Uterus (tissue), 4 donors: ENCODE data around the gene ASIC4. TPM values are rescaled to one million over a fixed set of nuclear protein-coding genes. Genes with fewer than 3 reads are reported as not detected.

ENCODE experiments used
- DNase-seq, 2 donors: peaks; one replicate each; pipeline ENCODE4 v3.0.0-alpha.2; 2019 to 2020
- H3K27ac ChIP-seq, 2 donors: fragments of 200-600 bp; sonication (generic); 1 replicate in 1 of 2; 2 replicates in 1 of 2; pipeline ENCODE4 v1.5.1; 2016 to 2018
- H3K27me3 ChIP-seq, 2 donors: fragments of 200-600 bp; sonication (generic); one replicate each; pipeline ENCODE4 v1.5.1; 2018 to 2019; ENCODE audit warnings: control low read depth in 1 of 2
- H3K36me3 ChIP-seq, 2 donors: fragments of 200-600 bp; sonication (generic); one replicate each; pipeline ENCODE4 v1.5.1; 2019; ENCODE audit warnings: control low read depth in 1 of 2
- H3K4me1 ChIP-seq, 2 donors: fragments of 200-600 bp; sonication (generic); one replicate each; pipeline ENCODE4 v1.5.1; 2018 to 2019; ENCODE audit warnings: control low read depth in 1 of 2
- H3K4me3 ChIP-seq, 2 donors: fragments of 200-600 bp; sonication (generic); 1 replicate in 1 of 2; 2 replicates in 1 of 2; pipeline ENCODE4 v1.5.1; 2018 to 2019; ENCODE audit warnings: mild to moderate bottlenecking in 1 of 2
- H3K9me3 ChIP-seq, 2 donors: fragments of 200-600 bp; sonication (generic); one replicate each; pipeline ENCODE4 v1.5.1; 2019; ENCODE audit warnings: control low read depth in 1 of 2
- CTCF ChIP-seq, 4 experiments: fragments of 200-600 bp in 2 of 4; fragments of 450-650 bp in 2 of 4; sonication (generic) in 2 of 4; IDR thresholded peaks; one replicate each; pipeline ENCODE4 v1.5.1; 2016 to 2019; ENCODE audit warnings: antibody characterized with exemption in 4 of 4, mild to moderate bottlenecking in 2 of 4, moderate library complexity in 1 of 4
- POLR2A ChIP-seq, 2 donors: fragments of 450-650 bp; IDR thresholded peaks; one replicate each; pipeline ENCODE4 v1.6.1; 2016; ENCODE audit warnings: antibody characterized with exemption in 2 of 2, mild to moderate bottlenecking in 1 of 2, moderate library complexity in 1 of 2
- intact Hi-C: fragments of 100-400 bp; cut with DNase I; formaldehyde crosslinking; loops from one replicate; pipeline ENCODE4 v1.15.1; 2023; ENCODE audit warnings: low total_unique reads
- total RNA-seq, 4 donors: library from RNA; depleted of rRNA in 3 of 4; stranded (reverse); fragments of >200 nt in 3 of 4; gene quantifications; one replicate each; pipeline versions ENCODE4 v1.1.0 to v1.2.4, GENCODE V29; 2014 to 2023
- donor health status: DM: yes; HTN: yes; CAD: no.

Gene ASIC4
- total RNA-seq, 4 donors from 2014 or later = 0.21 to 0.30 TPM; not detected in 2

GRCh38 chr2:219536425-219536824 lies 22.1 kb downstream of the ASIC4 start:
- Histone ChIP-seq H3K4me3 (no peak overlapping the region), H3K9me3 (no peaks in the 10 kb centered on the region), H3K36me3 (no peaks in the 10 kb centered on the region), H3K27ac (no peak overlapping the region), H3K27me3 (no peaks in the 10 kb centered on the region), H3K4me1 (peaks cover 0 to under 1% of the 10 kb centered on the region in 2 donors)
- TF ChIP-seq POLR2A (IDR thresholded peaks at IDR 0.05) = no peak
- no peak for TF ChIP-seq CTCF (IDR thresholded peaks at IDR 0.05)
- intact Hi-C loops = no loop called here
- DNase-seq = no peak

- no peak for DNase-seq
- no peaks in the 10 kb centered on the region for H3K27me3 ChIP-seq
- no peaks in the 10 kb centered on the region for H3K9me3 ChIP-seq
- peaks cover 0 to 5% of the 10 kb centered on the region in 2 donors for H3K4me1 ChIP-seq
- TF ChIP-seq CTCF (IDR thresholded peaks at IDR 0.05) = no peak
- no peak for TF ChIP-seq POLR2A (IDR thresholded peaks at IDR 0.05)
- no peak overlapping the region for H3K27ac ChIP-seq
- intact Hi-C loops = no loop called here
- H3K36me3 ChIP-seq = no peaks in the 10 kb centered on the region
- no peak overlapping the region for H3K4me3 ChIP-seq
These were observed 22.7 kb downstream of the ASIC4 start for GRCh38 chr2:219536967-219537366.

- TF ChIP-seq CTCF (IDR thresholded peaks at IDR 0.05) (no peak), POLR2A (IDR thresholded peaks at IDR 0.05) (no peak)
- Histone ChIP-seq H3K4me3 (no peak overlapping the region), H3K27ac (no peak overlapping the region), H3K4me1 (peaks cover 0 to 5% of the 10 kb centered on the region in 2 donors), H3K27me3 (no peaks in the 10 kb centered on the region), H3K36me3 (no peaks in the 10 kb centered on the region), H3K9me3 (no peaks in the 10 kb centered on the region)
- intact Hi-C loops = no loop called here
- DNase-seq = no peak
These were observed 23.6 kb downstream of the ASIC4 start for GRCh38 chr2:219537657-219538488.

- H3K9me3 ChIP-seq = no peaks in the 10 kb centered on the region
- H3K27ac ChIP-seq = no peak overlapping the region
- DNase-seq = no peak
- peaks cover 0 to 5% of the 10 kb centered on the region in 2 donors for H3K4me1 ChIP-seq
- no peaks in the 10 kb centered on the region for H3K27me3 ChIP-seq
- no peak overlapping the region for H3K4me3 ChIP-seq
- H3K36me3 ChIP-seq = no peaks in the 10 kb centered on the region
- intact Hi-C loops = no loop called here
- TF ChIP-seq CTCF (IDR thresholded peaks at IDR 0.05) = no peak
- TF ChIP-seq POLR2A (IDR thresholded peaks at IDR 0.05) = no peak
These were observed 24.2 kb downstream of the ASIC4 start for GRCh38 chr2:219538504-219538951.

GRCh38 chr2:219538956-219539788 lies 24.9 kb downstream of the ASIC4 start:
- no peak overlapping the region for H3K4me3 ChIP-seq
- H3K4me1 ChIP-seq = peaks cover 0 to 5% of the 10 kb centered on the region in 2 donors
- H3K36me3 ChIP-seq = no peaks in the 10 kb centered on the region
- H3K9me3 ChIP-seq = no peaks in the 10 kb centered on the region
- DNase-seq = no peak
- no peak for TF ChIP-seq POLR2A (IDR thresholded peaks at IDR 0.05)
- no peak for TF ChIP-seq CTCF (IDR thresholded peaks at IDR 0.05)
- intact Hi-C loops = no loop called here
- no peak overlapping the region for H3K27ac ChIP-seq
- H3K27me3 ChIP-seq = no peaks in the 10 kb centered on the region
